Sigmoid colon (tissue), 7 donors: ENCODE results near the gene ADAMTS8. TPM values are rescaled to one million over a fixed set of nuclear protein-coding genes. Genes with fewer than 3 reads are reported as not detected.

Experiments used
- DNase-seq: peaks from one replicate; pipeline ENCODE4 v3.0.0-alpha.2; 2019
- H3K27ac ChIP-seq, 4 donors: fragments of 200-600 bp; sonication (generic); one replicate each; pipeline ENCODE4 v1.5.1; 2016 to 2019; ENCODE audit warnings: mild to moderate bottlenecking in 1 of 4
- H3K27me3 ChIP-seq, 3 donors: fragments of 200-600 bp; sonication (generic); one replicate each; pipeline ENCODE4 v1.5.1; 2019; ENCODE audit warnings: mild to moderate bottlenecking in 1 of 3
- H3K36me3 ChIP-seq, 4 donors: fragments of 200-600 bp; sonication (generic); one replicate each; pipeline ENCODE4 v1.5.1; 2016 to 2019
- H3K4me1 ChIP-seq, 4 donors: fragments of 200-600 bp; sonication (generic); one replicate each; pipeline ENCODE4 v1.5.1; 2017 to 2019
- H3K4me3 ChIP-seq, 4 donors: fragments of 200-600 bp; sonication (generic); one replicate each; pipeline ENCODE4 v1.5.1; 2017 to 2019; ENCODE audit warnings: mild to moderate bottlenecking in 2 of 4, moderate library complexity in 1 of 4
- H3K9me3 ChIP-seq, 4 donors: fragments of 200-600 bp in 3 of 4; sonication (generic) in 3 of 4; one replicate each; pipeline versions ENCODE4 v1.5.1 to v1.6.1; 2013 to 2019
- EP300 ChIP-seq, 4 donors: sonication (generic); formaldehyde crosslinking; IDR thresholded peaks; one replicate each; pipeline ENCODE4 v1.6.1; 2017; ENCODE audit warnings: antibody characterized with exemption in 4 of 4
- POLR2A ChIP-seq, 2 donors: fragments of 450-650 bp; IDR thresholded peaks; one replicate each; pipeline ENCODE4 v1.6.1; 2016; ENCODE audit warnings: antibody characterized with exemption in 2 of 2, mild to moderate bottlenecking in 2 of 2, moderate library complexity in 2 of 2
- POLR2AphosphoS5 ChIP-seq, 4 donors: sonication (generic); formaldehyde crosslinking; IDR thresholded peaks; one replicate each; pipeline ENCODE4 v1.6.1; 2017; ENCODE audit warnings: antibody characterized with exemption in 4 of 4
- WGBS, 2 donors: extraction: QIAGEN DNeasy Blood & Tissue Kit; methylation state at CpG; one replicate each; pipeline ENCODE4 v1.1.7; 2013; 5-methylcytosine and 5-hydroxymethylcytosine counted together
- intact Hi-C: fragments of 100-400 bp; cut with DNase I; formaldehyde crosslinking; loops from one replicate; pipeline ENCODE4 v1.15.1; 2023
- polyA plus RNA-seq, 3 donors: library from polyadenylated mRNA; stranded (reverse); fragments of 200-250 nt; gene quantifications; one replicate each; pipeline ENCODE4 v1.2.3, GENCODE V29; 2013
- total RNA-seq, 4 donors: library from RNA; depleted of rRNA; stranded (reverse); fragments of >200 nt; gene quantifications; one replicate each; pipeline ENCODE4 v1.1.0, GENCODE V29; 2016
- TF ChIP-seq, protein P1 (sequence below), 4 experiments: fragments of 450-650 bp in 3 of 4; fragments of 200-600 bp in 1 of 4; IDR thresholded peaks; one replicate each; pipeline ENCODE4 v1.5.1; 2016 to 2019; ENCODE audit warnings: antibody characterized with exemption in 4 of 4, mild to moderate bottlenecking in 3 of 4, moderate library complexity in 2 of 4
- donor health status: healthy with polysubstance abuse.
- donor health status: Bipolar disorder and iron deficiency.
- donor health status: healthy.

The ADAMTS8 gene
- total and polyA plus RNA-seq, 7 donors, result under 0.01 to 11.9 (median 4.2) TPM; not detected in 1

DNA sequence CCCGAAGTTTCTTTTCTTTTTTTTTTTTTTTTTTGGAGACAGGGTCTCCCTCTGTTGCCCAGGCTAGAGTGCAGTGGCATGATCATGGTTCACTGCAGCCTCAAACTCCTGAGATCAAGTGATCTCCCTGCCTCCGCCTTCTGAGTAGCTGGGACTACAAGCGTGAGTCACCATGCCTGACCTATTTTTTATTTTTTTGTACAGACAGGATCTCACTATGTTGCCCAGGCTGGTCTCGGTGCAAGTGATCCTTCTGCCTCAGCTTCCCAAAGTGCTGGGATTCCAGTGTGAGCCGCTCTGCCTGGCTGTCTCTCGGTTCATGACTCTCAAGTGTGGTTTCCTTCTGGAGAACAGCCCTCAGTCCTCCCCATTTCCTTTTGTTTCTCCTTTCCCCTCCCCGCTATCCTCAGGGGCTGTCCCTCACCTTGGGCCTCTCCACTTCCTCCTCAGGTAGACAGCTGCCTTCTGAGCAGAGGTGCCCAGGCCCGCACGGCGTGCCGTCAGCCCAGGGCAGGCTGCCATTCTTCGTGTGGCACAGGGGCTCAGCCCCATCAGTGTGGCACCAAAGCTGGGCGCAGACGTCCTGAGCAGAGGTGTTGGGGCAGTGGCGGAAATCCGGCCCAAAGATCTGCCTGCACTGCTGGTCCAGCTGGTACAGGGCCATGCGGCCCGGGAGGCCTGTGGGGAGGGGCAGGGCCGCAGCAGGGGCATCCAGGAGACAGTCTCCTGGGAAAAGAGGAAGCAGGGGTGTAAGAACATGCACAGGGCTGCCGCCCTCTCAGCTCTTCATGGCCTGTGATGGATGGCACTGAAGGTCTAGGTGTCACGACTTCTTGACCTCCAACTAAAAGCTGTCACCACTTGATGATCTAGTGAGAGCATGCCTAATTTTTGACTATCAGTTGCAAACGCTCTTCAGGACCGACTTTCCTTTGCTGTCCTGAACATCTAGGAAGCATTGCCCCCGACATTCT is 14.0 kb downstream of the ADAMTS8 start:
- 74 to 84% methylated on average over 24 of the region's 24 CpGs for WGBS, 2 donors
- no peaks in the 10 kb centered on the region for H3K9me3 ChIP-seq
- DNase-seq, result no peak
- H3K4me1 ChIP-seq, result peaks cover 0 to 45% (median 40%) of the 10 kb centered on the region in 4 donors
- TF ChIP-seq POLR2A (IDR thresholded peaks at IDR 0.05) (no peak), POLR2AphosphoS5 (IDR thresholded peaks at IDR 0.05) (no peak), EP300 (IDR thresholded peaks at IDR 0.05) (no peak)
- TF ChIP-seq, protein P1, sequence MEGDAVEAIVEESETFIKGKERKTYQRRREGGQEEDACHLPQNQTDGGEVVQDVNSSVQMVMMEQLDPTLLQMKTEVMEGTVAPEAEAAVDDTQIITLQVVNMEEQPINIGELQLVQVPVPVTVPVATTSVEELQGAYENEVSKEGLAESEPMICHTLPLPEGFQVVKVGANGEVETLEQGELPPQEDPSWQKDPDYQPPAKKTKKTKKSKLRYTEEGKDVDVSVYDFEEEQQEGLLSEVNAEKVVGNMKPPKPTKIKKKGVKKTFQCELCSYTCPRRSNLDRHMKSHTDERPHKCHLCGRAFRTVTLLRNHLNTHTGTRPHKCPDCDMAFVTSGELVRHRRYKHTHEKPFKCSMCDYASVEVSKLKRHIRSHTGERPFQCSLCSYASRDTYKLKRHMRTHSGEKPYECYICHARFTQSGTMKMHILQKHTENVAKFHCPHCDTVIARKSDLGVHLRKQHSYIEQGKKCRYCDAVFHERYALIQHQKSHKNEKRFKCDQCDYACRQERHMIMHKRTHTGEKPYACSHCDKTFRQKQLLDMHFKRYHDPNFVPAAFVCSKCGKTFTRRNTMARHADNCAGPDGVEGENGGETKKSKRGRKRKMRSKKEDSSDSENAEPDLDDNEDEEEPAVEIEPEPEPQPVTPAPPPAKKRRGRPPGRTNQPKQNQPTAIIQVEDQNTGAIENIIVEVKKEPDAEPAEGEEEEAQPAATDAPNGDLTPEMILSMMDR (IDR thresholded peaks at IDR 0.05), result no peak
- H3K27me3 ChIP-seq, result no peaks in the 10 kb centered on the region
- intact Hi-C loops, result no loop called here
- H3K4me3 ChIP-seq, result no peak overlapping the region
- H3K36me3 ChIP-seq, result peaks cover 0 to 5% (median 0%) of the 10 kb centered on the region in 4 donors
- H3K27ac ChIP-seq, result peak overlapping the region; percentile 61 to 78 (median 70)

DNA sequence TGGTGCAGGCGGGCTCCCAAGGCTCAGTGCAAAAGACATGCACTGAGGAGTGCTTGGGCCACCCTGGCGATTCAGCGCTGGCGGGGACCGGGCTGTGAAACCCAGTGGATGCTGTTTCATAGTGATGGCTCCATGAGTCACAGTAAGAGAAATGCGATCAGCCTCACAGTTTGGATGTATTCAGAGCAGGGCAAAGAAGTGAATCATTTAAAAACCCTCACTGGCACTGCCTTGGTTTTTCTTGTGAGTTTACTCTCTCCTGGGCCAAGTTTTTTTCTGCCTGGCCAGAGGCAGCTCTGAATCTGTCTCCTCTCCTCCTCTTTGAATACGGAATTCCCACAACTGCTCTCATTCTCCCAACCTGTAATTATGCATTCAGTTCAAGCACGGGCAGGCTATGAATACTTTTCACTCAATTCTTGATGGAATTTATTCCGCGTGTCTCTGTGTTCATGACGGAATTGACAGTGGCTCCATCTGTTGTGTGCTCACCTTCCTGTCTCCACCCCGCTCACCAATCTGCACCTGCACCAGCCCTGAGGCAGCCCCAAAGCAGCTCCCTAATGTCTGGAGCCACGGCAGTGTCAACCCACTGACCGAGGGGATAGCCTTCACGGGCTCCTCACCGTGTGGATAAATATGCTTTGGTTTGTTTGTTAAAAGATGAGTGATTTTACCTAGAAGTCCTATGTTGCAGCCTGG is 14.9 kb downstream of the ADAMTS8 start:
- peak in 1 of 4 donors; percentile 30 for TF ChIP-seq POLR2AphosphoS5 (IDR thresholded peaks at IDR 0.05)
- TF ChIP-seq, protein P1 (IDR thresholded peaks at IDR 0.05), result no peak
- Histone ChIP-seq H3K27ac (peak overlapping the region; percentile 61 to 78 (median 70)), H3K4me1 (peaks cover 0 to 45% (median 40%) of the 10 kb centered on the region in 4 donors), H3K9me3 (no peaks in the 10 kb centered on the region), H3K36me3 (peaks cover 0 to 5% (median 0%) of the 10 kb centered on the region in 4 donors), H3K4me3 (no peak overlapping the region), H3K27me3 (no peaks in the 10 kb centered on the region)
- no peak for DNase-seq
- intact Hi-C loops, result no loop called here
- 92% methylated on average over 16 of the region's 16 CpGs for WGBS, 2 donors

GRCh38 chr11:130411223-130411622 is 17.2 kb downstream of the ADAMTS8 start:
- 86% methylated on average over 11 of the region's 11 CpGs for WGBS, 2 donors
- Histone ChIP-seq H3K27me3 (no peaks in the 10 kb centered on the region), H3K36me3 (no peaks in the 10 kb centered on the region), H3K4me1 (peaks cover 0 to 57% (median 55%) of the 10 kb centered on the region in 4 donors), H3K9me3 (no peaks in the 10 kb centered on the region), H3K4me3 (no peak overlapping the region), H3K27ac (no peak overlapping the region)
- intact Hi-C loops, result no loop called here
- TF ChIP-seq POLR2A (IDR thresholded peaks at IDR 0.05), result no peak
- TF ChIP-seq, protein P1 (IDR thresholded peaks at IDR 0.05), result no peak
- TF ChIP-seq POLR2AphosphoS5 (IDR thresholded peaks at IDR 0.05), result no peak
- no peak for TF ChIP-seq EP300 (IDR thresholded peaks at IDR 0.05)
- no peak for DNase-seq

- Histone ChIP-seq H3K36me3 (peaks cover 0 to 6% (median 0%) of the 10 kb centered on the region in 4 donors), H3K27me3 (no peaks in the 10 kb centered on the region), H3K9me3 (no peaks in the 10 kb centered on the region), H3K4me3 (no peak overlapping the region), H3K27ac (peak overlapping the region in 3 of 4 donors; percentile 74 to 83 (median 82)), H3K4me1 (peaks cover 0 to 65% (median 60%) of the 10 kb centered on the region in 4 donors)
- 86% methylated on average over 7 of the region's 7 CpGs for WGBS, 2 donors
- no peak for DNase-seq
- intact Hi-C loops, result loop anchor here (2.0 to 10.0 kb wide), 2 partner anchors 19 to 335 kb away; no protein-coding TSS in a partner anchor
- TF ChIP-seq POLR2A (IDR thresholded peaks at IDR 0.05) (no peak), POLR2AphosphoS5 (IDR thresholded peaks at IDR 0.05) (peak in 3 of 4 donors; percentile 48 to 67 (median 50))
Measured at GRCh38 chr11:130409594-130410388, 18.6 kb downstream of the ADAMTS8 start.
